GM12892 (cell line): Measurements from ENCODE around the gene ARMC6.

Experiments used
- POLR2A ChIP-seq: IDR thresholded peaks from 2 replicates; pipeline ENCODE4 v1.6.1; 2011; ENCODE audit warnings: low read depth, low read length, control low read depth
- POLR2AphosphoS5 ChIP-seq: IDR thresholded peaks from 2 replicates; pipeline ENCODE4 v1.6.1; 2011; ENCODE audit warnings: low read depth, low read length, control low read depth
- TAF1 ChIP-seq: IDR thresholded peaks from 2 replicates; pipeline ENCODE4 v1.6.1; 2011; ENCODE audit warnings: low read depth, mild to moderate bottlenecking, control low read depth, low read length, borderline replicate concordance

DNA sequence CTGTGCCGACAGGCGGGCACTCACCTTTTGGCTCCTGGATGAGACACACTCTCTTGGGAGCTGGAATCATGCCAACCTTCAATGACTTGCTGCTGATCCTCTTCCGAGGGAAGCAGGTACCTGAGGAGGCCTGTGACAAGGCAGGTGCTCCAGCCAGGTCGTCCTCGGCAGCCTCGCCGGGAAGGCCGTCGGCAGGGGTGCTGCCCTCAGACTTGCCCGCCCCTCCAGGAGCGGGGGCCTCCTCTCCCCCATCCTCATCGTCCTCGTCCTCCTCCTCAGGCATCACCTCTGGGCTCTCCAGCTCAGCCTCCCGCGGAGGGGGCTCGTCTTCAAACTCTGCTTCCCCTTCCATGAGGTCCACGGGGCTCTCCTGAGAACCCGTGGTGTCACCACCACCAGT is 29.3 kb upstream of the ARMC6 start:
- TF ChIP-seq TAF1 (no peak), POLR2A (no peak), POLR2AphosphoS5 (no peak)
